ENCODE data around the gene MYOM3.

DNA sequence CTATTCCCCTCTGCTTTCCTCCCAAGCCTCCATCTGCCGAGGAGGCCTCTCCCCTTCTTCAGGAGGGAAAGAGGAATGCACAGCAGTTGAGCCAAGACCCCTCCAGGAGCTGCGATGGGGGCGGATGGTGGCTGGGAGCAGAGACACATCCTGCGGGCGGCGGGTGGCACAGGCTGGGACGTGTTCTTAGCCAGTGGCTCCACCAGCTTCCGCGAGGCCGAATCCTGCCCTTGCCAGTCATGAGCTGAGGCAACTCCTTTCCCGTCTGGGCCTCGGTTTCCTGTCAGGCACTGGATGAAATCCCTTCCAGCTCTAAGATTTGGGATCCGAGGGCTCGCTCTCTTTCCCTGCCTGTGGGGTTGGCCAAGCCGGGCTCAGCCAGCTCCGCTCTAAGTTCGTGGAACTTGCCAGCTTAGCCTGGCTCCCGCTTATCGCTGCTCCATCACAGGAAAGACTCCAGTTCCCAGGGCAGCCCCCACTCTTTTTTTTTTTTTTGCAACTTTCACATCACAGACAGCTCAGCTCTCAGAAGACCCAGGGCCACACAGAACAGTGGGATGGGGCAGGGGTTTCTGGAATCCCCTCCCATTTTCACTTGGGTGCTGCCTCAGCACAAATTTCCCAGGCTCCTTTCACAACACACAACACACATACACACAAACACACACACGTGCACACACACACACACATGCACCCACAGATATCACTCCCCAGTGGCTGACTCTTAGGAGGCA lies 506 bp downstream of the MYOM3 start:
- TF ChIP-seq, protein P1, sequence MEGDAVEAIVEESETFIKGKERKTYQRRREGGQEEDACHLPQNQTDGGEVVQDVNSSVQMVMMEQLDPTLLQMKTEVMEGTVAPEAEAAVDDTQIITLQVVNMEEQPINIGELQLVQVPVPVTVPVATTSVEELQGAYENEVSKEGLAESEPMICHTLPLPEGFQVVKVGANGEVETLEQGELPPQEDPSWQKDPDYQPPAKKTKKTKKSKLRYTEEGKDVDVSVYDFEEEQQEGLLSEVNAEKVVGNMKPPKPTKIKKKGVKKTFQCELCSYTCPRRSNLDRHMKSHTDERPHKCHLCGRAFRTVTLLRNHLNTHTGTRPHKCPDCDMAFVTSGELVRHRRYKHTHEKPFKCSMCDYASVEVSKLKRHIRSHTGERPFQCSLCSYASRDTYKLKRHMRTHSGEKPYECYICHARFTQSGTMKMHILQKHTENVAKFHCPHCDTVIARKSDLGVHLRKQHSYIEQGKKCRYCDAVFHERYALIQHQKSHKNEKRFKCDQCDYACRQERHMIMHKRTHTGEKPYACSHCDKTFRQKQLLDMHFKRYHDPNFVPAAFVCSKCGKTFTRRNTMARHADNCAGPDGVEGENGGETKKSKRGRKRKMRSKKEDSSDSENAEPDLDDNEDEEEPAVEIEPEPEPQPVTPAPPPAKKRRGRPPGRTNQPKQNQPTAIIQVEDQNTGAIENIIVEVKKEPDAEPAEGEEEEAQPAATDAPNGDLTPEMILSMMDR (conservative IDR thresholded peaks at IDR 0.05; ENCODE audit: low read depth, low read length) = no peak
- TF ChIP-seq EZH2 (IDR thresholded peaks at IDR 0.05; ENCODE audit: borderline replicate concordance, low read depth, low read length, poor library complexity, severe bottlenecking) = no peak

Measured in A673 (cell line).